Measurements from ENCODE around the gene NDUFA8.

Gene NDUFA8

GRCh38 chr9:122159026-122159924, at the start of gene NDUFA8, which contains the start of gene MORN5:
NDUFA8 (minus strand) TSS chr9:122159779; CDS start chr9:122159677, 102 bp downstream.
MORN5 (plus strand) TSS chr9:122159908; CDS start chr9:122159973, 65 bp downstream.
- peak; percentile 97 for DNase-seq (ENCODE audit: low spot score)
- peak within 1 kb of the TSS; percentile 84 for H3K4me3 ChIP-seq
- no peak for TF ChIP-seq CTCF (IDR thresholded peaks at IDR 0.05)
- peak within 1 kb of the TSS; percentile 65 to 78 for H3K27ac ChIP-seq

GRCh38 chr9:122207096-122207495, 47.5 kb upstream of the NDUFA8 start:
- no peak for DNase-seq (ENCODE audit: low spot score)
- TF ChIP-seq CTCF (IDR thresholded peaks at IDR 0.05): no peak
- Histone ChIP-seq H3K27ac (no peak overlapping the region), H3K4me3 (no peak overlapping the region)

- Histone ChIP-seq H3K4me3 (no peak overlapping the region), H3K27ac (no peak overlapping the region)
- DNase-seq (ENCODE audit: low spot score): no peak
- TF ChIP-seq CTCF (IDR thresholded peaks at IDR 0.05): no peak
Measured at GRCh38 chr9:122206118-122207046, 46.8 kb upstream of the NDUFA8 start.

GRCh38 chr9:122205176-122205575, 45.6 kb upstream of the NDUFA8 start:
- no peak overlapping the region for H3K4me3 ChIP-seq
- DNase-seq (ENCODE audit: low spot score): no peak
- H3K27ac ChIP-seq: no peak overlapping the region
- no peak for TF ChIP-seq CTCF (IDR thresholded peaks at IDR 0.05)

GRCh38 chr9:122204491-122204890, 44.9 kb upstream of the NDUFA8 start:
- TF ChIP-seq CTCF (IDR thresholded peaks at IDR 0.05): no peak
- H3K4me3 ChIP-seq: no peak overlapping the region
- no peak for DNase-seq (ENCODE audit: low spot score)
- H3K27ac ChIP-seq: no peak overlapping the region

GRCh38 chr9:122204055-122204454, 44.5 kb upstream of the NDUFA8 start:
- TF ChIP-seq CTCF (IDR thresholded peaks at IDR 0.05): no peak
- no peak overlapping the region for H3K27ac ChIP-seq
- no peak overlapping the region for H3K4me3 ChIP-seq
- DNase-seq (ENCODE audit: low spot score): no peak
